Measurements from ENCODE around the gene CAP1. TPM values are rescaled to one million over a fixed set of nuclear protein-coding genes. Genes with fewer than 3 reads are reported as not detected.

CAP1 gene
- total and polyA plus RNA-seq, 2 of the 13 experiments (the other 11 are each of a cell fraction or from before 2014, with no cell fraction given), result 174 to 195 TPM

GRCh38 chr1:40039757-40040510, 595 bp upstream of the CAP1 start (continued):
- TF ChIP-seq ZHX1 (CRISPR knock-in tag; IDR thresholded peaks at IDR 0.05; ENCODE audit: low read depth) (no peak), ZNF260 (CRISPR knock-in tag; IDR thresholded peaks at IDR 0.05; ENCODE audit: borderline replicate concordance, low read depth) (no peak), ZNF639 (CRISPR knock-in tag; conservative IDR thresholded peaks at IDR 0.05) (no peak; the same call in 1 of the 2 replicates), RCOR2 (CRISPR knock-in tag; IDR thresholded peaks at IDR 0.05) (no peak), ZNF629 (CRISPR knock-in tag; conservative IDR thresholded peaks at IDR 0.05) (no peak; the same call in 1 of the 2 replicates), ARID5B (CRISPR knock-in tag; IDR thresholded peaks at IDR 0.05) (no peak), ZNF780A (CRISPR knock-in tag; IDR thresholded peaks at IDR 0.05) (no peak), MTF2 (CRISPR knock-in tag; IDR thresholded peaks at IDR 0.05; ENCODE audit: borderline replicate concordance) (peak; percentile 64; the same call in 1 of the 2 replicates), KLF15 (CRISPR knock-in tag; IDR thresholded peaks at IDR 0.05; ENCODE audit: borderline replicate concordance) (no peak), NFAT5 (CRISPR knock-in tag; IDR thresholded peaks at IDR 0.05) (0 out of 2 replicates have a peak, but pooled peaks have one; percentile 72), TFDP1 (CRISPR knock-in tag; IDR thresholded peaks at IDR 0.05; ENCODE audit: borderline replicate concordance) (no peak; the same call in 1 of the 2 replicates), ZNF747 (CRISPR knock-in tag; IDR thresholded peaks at IDR 0.05; ENCODE audit: borderline replicate concordance) (no peak), MIER3 (CRISPR knock-in tag; IDR thresholded peaks at IDR 0.05; ENCODE audit: borderline replicate concordance) (peak; percentile 35; the same call in 1 of the 2 replicates)
